ENCODE data around the gene RBL1.

GRCh38 chr20:37133952-37134351 is 38.2 kb upstream of the RBL1 start:
- no peak for TF ChIP-seq CTCF (IDR thresholded peaks at IDR 0.05)
- TF ChIP-seq EZH2 (IDR thresholded peaks at IDR 0.05) = no peak
